HepG2 (cell line): ENCODE data around the gene STIMATE. TPM values are rescaled to one million over a fixed set of nuclear protein-coding genes. Genes with fewer than 3 reads are reported as not detected.
A peak's percentile ranks its signal among the peaks of the same experiment; 100 is the strongest.

Experiments
- AGO1 ChIP-seq: fragments of 200-400 bp; formaldehyde crosslinking; IDR thresholded peaks from 2 replicates; pipeline ENCODE4 v1.6.1; 2017; ENCODE audit warnings: mild to moderate bottlenecking, low read depth, low read length, moderate library complexity; ENCODE audit not compliant: poor library complexity, severe bottlenecking
- CEBPG ChIP-seq: IDR thresholded peaks from 2 replicates; pipeline ENCODE4 v1.6.1; 2016
- HDAC6 ChIP-seq: fragments of 200-600 bp; sonication (generic); IDR thresholded peaks from 2 replicates; pipeline ENCODE4 v1.7.0; 2017; ENCODE audit warnings: mild to moderate bottlenecking, antibody characterized with exemption, low read length, low read depth
- polyA plus RNA-seq, 8 experiments: library from polyadenylated mRNA; depleted of rRNA in 3 of 8; stranded (reverse) in 7 of 8; unstranded in 1 of 8; fragments of >200 nt; fragmentation: Illumina TruSeq in 4 of 8; extraction: Trizol in 4 of 8; gene quantifications; 2 replicates each; pipeline versions ENCODE4 v1.2.1 to v1.2.3, GENCODE V29; 2011 to 2016; ENCODE audit warnings: low read depth in 4 of 8, missing spikeins in 1 of 8, mixed read lengths in 1 of 8; ENCODE audit not compliant: insufficient read depth in 1 of 8
- total RNA-seq, 5 experiments: library from RNA; depleted of rRNA; stranded (reverse); fragments of >200 nt; fragmentation: Illumina TruSeq; extraction: Trizol; gene quantifications; 2 replicates each; pipeline ENCODE4 v1.2.3, GENCODE V29; 2016; ENCODE audit warnings: low read depth in 1 of 5
- TF ChIP-seq, protein P1 (sequence below): IDR thresholded peaks from 2 replicates; pipeline ENCODE4 v1.6.1; 2016
- TF ChIP-seq, protein P2 (sequence below), 2 experiments: fragments of 450-650 bp in 1 of 2; sonication (generic) in 1 of 2; formaldehyde crosslinking in 1 of 2; IDR thresholded peaks; 2 replicates each; pipeline versions ENCODE4 v1.6.1 to v1.8.0; 2016 to 2022; ENCODE audit warnings: antibody characterized with exemption in 1 of 2, mild to moderate bottlenecking in 1 of 2, missing genetic modification reagents in 1 of 2
- TF ChIP-seq, protein P3 (sequence below): sonication (generic); formaldehyde crosslinking; conservative IDR thresholded peaks from 2 replicates; pipeline ENCODE4 v1.8.0; 2022; ENCODE audit warnings: mild to moderate bottlenecking, moderate library complexity, missing genetic modification reagents
- TF ChIP-seq, protein P4 (sequence below): sonication (generic); formaldehyde crosslinking; IDR thresholded peaks from 2 replicates; pipeline ENCODE4 v1.4.0; 2020; ENCODE audit warnings: missing genetic modification reagents

The STIMATE gene
- total and polyA plus RNA-seq, 2 of the 13 experiments (the other 11 are each of a cell fraction or from before 2014, with no cell fraction given) = 5.7 to 11.7 TPM

DNA sequence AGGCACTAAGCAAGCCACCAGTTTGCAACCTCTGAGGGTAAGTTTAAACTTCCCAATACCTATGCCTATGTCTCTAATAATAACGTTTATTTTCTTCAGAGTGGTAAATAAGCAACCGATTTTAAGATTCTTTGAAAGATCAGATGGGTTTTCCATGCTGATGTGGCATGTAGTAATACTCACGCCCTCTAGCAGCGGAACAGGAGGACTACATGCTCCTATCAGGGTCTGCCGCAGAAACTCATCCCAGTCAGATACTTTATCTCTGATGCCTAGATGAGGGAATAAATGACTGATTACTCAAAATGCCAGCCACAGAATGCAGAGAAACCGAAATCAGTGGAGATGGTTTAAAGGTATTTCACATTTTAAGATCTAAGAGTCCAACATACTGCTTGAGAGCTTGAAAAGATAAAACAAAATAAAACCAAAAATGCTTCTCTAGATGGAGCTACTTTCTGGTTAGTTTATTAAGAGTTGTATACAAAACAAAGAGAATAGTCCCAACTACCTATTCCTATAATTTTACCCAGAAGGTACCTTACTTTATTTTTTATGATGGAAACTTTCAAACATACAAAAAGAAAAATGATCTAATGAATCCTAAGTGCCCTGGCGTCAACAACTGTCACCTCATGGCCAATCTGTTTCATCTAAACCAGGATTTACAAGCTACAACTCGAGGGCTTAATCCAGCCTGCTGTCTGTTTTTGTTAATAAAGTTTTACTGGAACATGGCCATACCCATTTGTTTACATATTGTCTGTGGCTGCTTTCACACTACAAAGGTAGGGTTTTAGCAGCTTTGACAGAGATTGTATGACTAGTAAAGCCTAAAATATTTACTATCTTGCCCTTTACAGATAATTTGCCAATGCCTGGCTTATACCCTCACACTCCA lies 37.5 kb upstream of the STIMATE start (continued):
- TF ChIP-seq, protein P1, sequence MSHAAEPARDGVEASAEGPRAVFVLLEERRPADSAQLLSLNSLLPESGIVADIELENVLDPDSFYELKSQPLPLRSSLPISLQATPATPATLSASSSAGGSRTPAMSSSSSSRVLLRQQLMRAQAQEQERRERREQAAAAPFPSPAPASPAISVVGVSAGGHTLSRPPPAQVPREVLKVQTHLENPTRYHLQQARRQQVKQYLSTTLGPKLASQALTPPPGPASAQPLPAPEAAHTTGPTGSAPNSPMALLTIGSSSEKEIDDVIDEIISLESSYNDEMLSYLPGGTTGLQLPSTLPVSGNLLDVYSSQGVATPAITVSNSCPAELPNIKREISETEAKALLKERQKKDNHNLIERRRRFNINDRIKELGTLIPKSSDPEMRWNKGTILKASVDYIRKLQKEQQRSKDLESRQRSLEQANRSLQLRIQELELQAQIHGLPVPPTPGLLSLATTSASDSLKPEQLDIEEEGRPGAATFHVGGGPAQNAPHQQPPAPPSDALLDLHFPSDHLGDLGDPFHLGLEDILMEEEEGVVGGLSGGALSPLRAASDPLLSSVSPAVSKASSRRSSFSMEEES (CRISPR knock-in tag) = no peak
- TF ChIP-seq CEBPG (CRISPR knock-in tag) = 0 out of 2 replicates have a peak, but pooled peaks have one; percentile 22
- TF ChIP-seq AGO1 = no peak
- TF ChIP-seq HDAC6 = no peak
- TF ChIP-seq, protein P2, sequence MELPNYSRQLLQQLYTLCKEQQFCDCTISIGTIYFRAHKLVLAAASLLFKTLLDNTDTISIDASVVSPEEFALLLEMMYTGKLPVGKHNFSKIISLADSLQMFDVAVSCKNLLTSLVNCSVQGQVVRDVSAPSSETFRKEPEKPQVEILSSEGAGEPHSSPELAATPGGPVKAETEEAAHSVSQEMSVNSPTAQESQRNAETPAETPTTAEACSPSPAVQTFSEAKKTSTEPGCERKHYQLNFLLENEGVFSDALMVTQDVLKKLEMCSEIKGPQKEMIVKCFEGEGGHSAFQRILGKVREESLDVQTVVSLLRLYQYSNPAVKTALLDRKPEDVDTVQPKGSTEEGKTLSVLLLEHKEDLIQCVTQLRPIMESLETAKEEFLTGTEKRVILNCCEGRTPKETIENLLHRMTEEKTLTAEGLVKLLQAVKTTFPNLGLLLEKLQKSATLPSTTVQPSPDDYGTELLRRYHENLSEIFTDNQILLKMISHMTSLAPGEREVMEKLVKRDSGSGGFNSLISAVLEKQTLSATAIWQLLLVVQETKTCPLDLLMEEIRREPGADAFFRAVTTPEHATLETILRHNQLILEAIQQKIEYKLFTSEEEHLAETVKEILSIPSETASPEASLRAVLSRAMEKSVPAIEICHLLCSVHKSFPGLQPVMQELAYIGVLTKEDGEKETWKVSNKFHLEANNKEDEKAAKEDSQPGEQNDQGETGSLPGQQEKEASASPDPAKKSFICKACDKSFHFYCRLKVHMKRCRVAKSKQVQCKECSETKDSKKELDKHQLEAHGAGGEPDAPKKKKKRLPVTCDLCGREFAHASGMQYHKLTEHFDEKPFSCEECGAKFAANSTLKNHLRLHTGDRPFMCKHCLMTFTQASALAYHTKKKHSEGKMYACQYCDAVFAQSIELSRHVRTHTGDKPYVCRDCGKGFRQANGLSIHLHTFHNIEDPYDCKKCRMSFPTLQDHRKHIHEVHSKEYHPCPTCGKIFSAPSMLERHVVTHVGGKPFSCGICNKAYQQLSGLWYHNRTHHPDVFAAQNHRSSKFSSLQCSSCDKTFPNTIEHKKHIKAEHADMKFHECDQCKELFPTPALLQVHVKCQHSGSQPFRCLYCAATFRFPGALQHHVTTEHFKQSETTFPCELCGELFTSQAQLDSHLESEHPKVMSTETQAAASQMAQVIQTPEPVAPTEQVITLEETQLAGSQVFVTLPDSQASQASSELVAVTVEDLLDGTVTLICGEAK (IDR thresholded peaks at IDR 0.05) = 0 out of 2 replicates have a peak, but pooled peaks have one; percentile 22
- TF ChIP-seq, protein P2 (CRISPR knock-in tag; IDR thresholded peaks at IDR 0.05) = peak; percentile 29; the same call in 1 of the 2 replicates
- TF ChIP-seq, protein P3, sequence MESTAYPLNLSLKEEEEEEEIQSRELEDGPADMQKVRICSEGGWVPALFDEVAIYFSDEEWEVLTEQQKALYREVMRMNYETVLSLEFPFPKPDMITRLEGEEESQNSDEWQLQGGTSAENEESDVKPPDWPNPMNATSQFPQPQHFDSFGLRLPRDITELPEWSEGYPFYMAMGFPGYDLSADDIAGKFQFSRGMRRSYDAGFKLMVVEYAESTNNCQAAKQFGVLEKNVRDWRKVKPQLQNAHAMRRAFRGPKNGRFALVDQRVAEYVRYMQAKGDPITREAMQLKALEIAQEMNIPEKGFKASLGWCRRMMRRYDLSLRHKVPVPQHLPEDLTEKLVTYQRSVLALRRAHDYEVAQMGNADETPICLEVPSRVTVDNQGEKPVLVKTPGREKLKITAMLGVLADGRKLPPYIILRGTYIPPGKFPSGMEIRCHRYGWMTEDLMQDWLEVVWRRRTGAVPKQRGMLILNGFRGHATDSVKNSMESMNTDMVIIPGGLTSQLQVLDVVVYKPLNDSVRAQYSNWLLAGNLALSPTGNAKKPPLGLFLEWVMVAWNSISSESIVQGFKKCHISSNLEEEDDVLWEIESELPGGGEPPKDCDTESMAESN (CRISPR knock-in tag) = no peak
- TF ChIP-seq, protein P4, sequence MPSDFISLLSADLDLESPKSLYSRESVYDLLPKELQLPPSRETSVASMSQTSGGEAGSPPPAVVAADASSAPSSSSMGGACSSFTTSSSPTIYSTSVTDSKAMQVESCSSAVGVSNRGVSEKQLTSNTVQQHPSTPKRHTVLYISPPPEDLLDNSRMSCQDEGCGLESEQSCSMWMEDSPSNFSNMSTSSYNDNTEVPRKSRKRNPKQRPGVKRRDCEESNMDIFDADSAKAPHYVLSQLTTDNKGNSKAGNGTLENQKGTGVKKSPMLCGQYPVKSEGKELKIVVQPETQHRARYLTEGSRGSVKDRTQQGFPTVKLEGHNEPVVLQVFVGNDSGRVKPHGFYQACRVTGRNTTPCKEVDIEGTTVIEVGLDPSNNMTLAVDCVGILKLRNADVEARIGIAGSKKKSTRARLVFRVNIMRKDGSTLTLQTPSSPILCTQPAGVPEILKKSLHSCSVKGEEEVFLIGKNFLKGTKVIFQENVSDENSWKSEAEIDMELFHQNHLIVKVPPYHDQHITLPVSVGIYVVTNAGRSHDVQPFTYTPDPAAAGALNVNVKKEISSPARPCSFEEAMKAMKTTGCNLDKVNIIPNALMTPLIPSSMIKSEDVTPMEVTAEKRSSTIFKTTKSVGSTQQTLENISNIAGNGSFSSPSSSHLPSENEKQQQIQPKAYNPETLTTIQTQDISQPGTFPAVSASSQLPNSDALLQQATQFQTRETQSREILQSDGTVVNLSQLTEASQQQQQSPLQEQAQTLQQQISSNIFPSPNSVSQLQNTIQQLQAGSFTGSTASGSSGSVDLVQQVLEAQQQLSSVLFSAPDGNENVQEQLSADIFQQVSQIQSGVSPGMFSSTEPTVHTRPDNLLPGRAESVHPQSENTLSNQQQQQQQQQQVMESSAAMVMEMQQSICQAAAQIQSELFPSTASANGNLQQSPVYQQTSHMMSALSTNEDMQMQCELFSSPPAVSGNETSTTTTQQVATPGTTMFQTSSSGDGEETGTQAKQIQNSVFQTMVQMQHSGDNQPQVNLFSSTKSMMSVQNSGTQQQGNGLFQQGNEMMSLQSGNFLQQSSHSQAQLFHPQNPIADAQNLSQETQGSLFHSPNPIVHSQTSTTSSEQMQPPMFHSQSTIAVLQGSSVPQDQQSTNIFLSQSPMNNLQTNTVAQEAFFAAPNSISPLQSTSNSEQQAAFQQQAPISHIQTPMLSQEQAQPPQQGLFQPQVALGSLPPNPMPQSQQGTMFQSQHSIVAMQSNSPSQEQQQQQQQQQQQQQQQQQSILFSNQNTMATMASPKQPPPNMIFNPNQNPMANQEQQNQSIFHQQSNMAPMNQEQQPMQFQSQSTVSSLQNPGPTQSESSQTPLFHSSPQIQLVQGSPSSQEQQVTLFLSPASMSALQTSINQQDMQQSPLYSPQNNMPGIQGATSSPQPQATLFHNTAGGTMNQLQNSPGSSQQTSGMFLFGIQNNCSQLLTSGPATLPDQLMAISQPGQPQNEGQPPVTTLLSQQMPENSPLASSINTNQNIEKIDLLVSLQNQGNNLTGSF (CRISPR knock-in tag) = no peak
